HG03354 (cell line): ENCODE measurements around the gene WFIKKN1.
A peak's percentile ranks its signal among the peaks of the same experiment; 100 is the strongest.

Source experiments
- ATAC-seq: cut with Tn5 transposase; IDR thresholded peaks from one replicate; pipeline ENCODE4 v1.9.1; 2021; ENCODE audit warnings: mild to moderate bottlenecking; ENCODE audit not compliant: unreplicated experiment, poor library complexity, severe bottlenecking

WFIKKN1 gene

GRCh38 chr16:648071-648780 lies 17.4 kb downstream of the WFIKKN1 start:
- ATAC-seq, result no peak

- ATAC-seq, result peak; percentile 79
Observed at GRCh38 chr16:648781-649589, 18.2 kb downstream of the WFIKKN1 start, which contains the start of gene WDR90. TSS of gene WDR90 (plus strand) at chr16:649365. CDS start at chr16:649417, 52 bp downstream.

DNA sequence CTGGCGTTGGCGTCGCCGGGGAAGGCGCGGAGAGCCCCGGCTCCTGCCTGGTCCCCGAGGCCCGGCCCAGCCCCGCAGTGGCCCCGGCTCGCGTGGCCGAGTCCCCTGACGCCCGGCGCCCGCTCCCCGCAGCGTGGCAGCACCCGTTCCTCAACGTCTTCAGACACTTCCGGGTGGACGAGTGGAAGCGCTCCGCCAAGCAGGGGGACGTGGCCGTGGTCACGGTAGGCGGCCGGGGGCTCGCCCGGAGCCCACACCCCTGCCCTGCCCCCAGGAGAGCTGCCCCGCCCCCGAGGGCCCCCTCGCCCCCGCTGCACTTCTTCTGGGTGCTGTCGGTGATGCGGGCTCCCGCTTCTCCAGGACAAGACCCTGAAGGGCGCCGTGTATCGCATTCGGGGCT lies 18.8 kb downstream of the WFIKKN1 start:
- ATAC-seq, result peak; percentile 13

GRCh38 chr16:651844-652243 lies 21.1 kb downstream of the WFIKKN1 start:
- no peak for ATAC-seq

DNA sequence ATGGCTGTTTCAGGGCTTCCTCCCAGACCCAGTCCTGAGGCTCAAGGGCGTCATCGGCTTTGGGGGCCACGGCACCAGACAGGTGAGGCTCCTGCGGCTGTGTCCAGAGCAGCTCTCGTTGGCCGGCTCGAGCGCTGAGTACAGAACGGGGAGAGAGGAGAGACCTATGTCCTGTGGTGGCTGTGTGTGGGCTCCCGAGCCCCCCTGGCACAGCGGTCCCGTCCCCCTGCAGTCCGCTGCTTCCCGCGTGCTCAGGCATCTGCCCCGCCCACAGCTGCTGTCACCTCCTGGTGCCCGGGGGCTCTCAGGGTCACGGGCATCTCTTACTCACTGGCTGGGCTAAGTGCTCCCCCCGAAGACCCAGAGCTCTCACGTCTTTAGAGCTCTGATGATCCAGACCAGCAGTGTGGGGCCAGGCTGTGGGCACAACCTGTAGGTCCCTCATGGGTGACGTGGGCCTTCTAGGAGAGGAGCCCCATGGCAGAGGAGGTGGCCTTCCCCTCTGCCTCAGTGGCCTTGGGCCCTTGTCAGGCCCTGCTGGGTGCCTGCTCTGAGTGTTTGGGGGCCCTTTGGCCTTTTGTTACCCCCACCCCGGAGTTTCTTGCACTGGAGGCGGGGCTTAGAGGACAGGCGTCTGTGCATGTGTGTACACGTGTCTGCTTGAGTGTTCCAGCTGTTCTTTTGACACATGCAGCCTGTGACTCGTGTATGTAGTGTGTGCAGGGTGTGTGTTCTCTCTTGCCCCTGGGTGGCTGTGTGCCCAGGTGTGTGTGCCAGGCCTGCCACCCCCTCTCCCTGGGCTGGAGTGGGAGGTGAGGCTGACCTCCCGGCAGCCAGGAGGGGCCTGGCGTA lies 21.9 kb downstream of the WFIKKN1 start:
- ATAC-seq, result no peak

- ATAC-seq, result no peak
Observed at GRCh38 chr16:654034-654433, 23.2 kb downstream of the WFIKKN1 start.

- no peak for ATAC-seq
Observed at GRCh38 chr16:657487-657886, 26.7 kb downstream of the WFIKKN1 start.

- no peak for ATAC-seq
Observed at GRCh38 chr16:658679-659571, 28.1 kb downstream of the WFIKKN1 start.

- no peak for ATAC-seq
Observed at GRCh38 chr16:659618-660017, 28.8 kb downstream of the WFIKKN1 start.

- peak; percentile 2 for ATAC-seq
Observed at GRCh38 chr16:660132-660458, 29.3 kb downstream of the WFIKKN1 start.

- peak; percentile 53 for ATAC-seq
Observed at GRCh38 chr16:660459-661183, 29.8 kb downstream of the WFIKKN1 start.

DNA sequence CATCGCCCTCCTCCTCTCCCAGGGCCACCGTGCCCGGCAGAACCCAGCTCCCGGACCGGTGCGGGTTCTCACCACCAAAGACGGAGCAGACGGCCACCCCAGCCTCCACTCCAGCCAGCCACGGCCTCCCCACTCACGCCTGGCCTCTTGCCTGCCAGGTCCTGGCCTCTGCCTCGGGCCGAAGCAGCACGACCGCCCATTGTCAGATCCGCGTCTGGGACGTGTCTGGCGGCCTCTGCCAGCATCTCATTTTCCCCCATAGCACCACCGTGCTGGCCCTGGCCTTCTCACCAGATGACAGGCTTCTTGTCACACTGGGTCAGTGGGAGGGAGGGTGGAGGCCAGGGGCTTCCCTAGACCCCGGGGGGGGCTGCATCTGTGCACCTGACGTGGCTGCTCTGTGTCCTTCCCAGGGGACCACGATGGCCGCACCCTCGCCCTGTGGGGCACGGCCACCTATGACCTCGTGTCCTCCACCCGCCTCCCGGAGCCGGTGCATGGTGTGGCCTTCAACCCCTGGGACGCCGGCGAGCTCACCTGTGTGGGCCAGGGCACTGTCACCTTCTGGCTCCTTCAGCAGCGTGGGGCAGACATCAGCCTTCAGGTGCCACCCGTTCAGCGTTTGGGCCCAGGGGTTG lies 30.5 kb downstream of the WFIKKN1 start:
- peak; percentile 4 for ATAC-seq

GRCh38 chr16:662095-662494 lies 31.3 kb downstream of the WFIKKN1 start:
- ATAC-seq, result no peak

DNA sequence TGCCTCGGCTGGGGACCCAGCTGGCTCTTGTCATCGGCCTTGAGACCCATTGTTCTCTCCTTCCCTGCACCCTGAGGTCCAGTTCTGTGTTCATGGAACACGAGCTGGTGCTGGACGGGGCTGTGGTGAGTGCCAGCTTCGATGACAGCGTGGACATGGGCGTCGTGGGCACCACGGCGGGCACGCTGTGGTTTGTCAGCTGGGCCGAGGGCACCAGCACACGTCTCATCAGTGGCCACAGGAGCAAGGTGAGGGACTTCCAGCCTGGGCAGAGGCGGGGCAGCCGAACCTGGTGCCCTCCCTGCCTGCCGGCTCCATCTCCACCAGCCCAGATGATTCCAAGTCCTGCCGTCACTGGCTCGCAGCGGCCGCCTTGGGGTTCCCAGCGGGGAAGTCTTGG lies 31.8 kb downstream of the WFIKKN1 start:
- ATAC-seq, result no peak

- ATAC-seq, result no peak
Observed at GRCh38 chr16:666572-666971, 35.8 kb downstream of the WFIKKN1 start.

DNA sequence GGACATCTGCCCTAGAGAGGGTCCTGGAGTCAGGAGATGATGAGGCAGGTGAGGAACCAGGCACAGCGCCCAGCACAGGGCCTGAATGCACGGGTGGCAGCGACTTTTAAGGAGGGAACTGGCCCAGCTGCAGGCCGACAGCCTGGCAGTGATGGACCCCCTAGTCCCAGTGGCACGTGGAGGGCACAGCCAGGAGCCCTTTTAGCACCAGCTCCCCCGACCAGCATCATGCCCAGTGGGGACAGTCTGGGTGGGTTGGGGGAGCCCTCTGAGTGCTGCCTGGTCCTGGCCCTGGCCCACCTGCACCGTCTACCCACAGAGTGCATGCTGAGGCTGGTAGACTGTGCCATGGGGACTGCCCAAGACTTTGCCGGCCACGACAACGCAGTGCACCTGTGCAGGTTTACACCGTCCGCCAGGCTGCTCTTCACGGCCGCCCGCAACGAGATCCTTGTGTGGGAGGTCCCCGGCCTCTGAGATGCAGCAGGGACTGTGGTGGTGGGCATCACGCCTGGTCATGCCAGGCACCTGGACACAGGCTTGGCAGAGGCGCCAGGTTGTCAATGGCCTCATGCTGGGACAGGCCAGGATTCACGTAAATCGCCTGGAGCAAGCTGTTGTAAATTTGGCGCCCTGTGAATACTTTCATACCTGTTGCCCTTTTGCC lies 36.5 kb downstream of the WFIKKN1 start:
- no peak for ATAC-seq

- peak; percentile 88 for ATAC-seq
Observed at GRCh38 chr16:667780-668518, 37.2 kb downstream of the WFIKKN1 start, which contains the start of gene RHOT2. TSS of gene RHOT2 (plus strand) at chr16:668132. CDS start at chr16:668200, 68 bp downstream.
